GM20431 (cell line): ENCODE measurements around the gene BAIAP2.

ENCODE experiments used
- in situ Hi-C: fragments of 300-500 bp; cut with MseI, MboI; formaldehyde crosslinking; loops from one replicate; pipeline ENCODE4 v1.15.0; 2020; ENCODE audit warnings: low sequenced_read_pairs; ENCODE audit not compliant: unreplicated experiment

The BAIAP2 gene

DNA sequence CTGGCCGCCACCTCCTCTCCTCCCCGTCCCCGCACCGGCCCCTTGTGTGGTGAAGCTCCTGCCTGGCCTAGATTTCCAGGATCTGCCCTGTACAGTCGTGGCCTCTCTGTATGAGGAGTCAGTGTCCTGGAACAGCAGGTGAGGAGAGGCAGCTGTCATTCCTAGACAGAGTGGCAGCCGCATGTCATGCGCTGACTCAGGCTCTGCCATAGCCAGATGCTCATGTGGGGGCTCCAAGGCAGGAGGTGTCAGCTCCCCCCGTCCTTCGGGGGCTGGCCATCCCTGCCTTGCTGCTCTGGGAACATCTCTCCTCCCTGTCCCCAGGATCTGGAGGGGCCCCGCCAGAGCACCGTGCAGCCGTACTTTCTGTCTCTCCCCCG lies 60.4 kb downstream of the BAIAP2 start:
- in situ Hi-C loops: no loop called here

DNA sequence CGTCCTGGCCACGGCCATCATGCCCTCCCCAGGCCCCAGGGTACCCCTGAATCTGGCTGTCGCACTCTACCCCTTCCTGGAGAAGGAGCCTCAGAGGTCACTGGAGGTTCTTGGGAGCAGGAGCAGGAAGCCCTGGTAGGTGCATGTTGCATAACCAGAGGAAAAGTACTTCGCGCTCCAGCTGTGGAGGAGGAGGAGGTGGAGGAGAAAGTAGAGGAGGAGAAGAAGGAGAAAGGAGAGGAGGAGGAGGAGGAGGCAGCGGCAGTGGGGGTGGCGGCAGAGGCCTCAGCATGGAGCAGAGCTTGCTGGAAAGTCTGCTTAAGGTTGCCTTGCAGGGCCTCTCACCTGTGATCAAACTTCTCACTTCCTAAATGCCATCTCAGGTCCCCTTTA lies 61.8 kb downstream of the BAIAP2 start:
- in situ Hi-C loops: no loop called here

DNA sequence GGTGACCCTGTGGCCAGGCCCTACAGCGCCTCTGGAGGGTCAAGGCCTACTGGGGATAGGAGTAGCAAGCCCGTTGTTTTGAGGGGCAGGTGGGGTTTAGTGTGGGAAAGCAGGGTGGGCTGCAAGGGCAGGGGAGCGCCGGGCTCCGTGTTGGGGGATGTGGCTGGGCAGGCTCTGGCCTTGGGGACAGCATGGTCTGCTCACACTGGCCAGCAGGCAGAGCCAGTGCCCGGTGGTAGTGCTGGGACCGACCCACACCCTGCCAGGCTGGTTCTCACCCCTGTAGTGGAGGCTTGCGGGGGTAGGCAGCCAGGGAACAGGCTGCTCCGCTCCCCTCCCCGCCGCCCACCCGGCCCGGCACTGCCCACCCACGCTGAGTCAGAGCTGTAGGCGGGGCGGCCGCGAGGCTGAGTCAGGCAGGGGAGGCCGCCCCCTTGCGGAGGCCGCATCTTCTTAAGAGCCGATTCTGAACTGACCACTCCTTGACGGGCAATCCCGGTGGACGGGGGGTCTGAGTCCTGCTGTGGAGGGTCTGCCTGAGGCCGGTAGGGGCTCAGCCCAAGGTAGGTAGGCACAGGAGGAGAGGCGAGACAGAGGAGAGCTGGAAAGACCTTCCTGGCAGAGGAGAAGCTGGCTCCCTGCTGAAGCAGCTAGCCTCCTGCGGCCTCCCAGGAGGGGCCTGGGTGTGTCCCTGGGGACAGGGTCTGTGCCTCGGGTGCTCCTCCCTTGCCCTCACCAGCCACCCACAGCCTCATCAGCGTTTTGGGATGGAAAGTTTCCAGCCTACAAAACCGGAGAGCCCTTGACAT lies 62.4 kb downstream of the BAIAP2 start:
- in situ Hi-C loops: no loop called here

DNA sequence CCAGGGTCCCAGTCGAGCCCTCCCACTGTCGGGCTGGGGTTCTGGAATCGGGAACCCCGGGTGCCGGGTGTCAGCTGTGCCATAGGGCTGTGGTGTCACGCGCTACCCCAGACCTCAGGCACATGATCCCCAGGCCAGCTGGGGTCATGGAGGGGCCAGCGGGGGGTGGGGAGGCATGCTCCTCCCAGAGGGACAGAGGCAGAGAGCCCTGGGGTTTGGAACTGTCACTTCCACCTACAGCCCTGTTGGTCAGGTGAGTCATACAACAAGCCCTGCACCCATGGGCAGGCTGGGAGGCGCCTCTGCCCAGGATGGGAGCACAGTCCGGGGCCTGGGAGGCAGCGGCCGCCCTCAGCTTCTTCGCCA lies 63.0 kb downstream of the BAIAP2 start:
- in situ Hi-C loops: no loop called here

DNA sequence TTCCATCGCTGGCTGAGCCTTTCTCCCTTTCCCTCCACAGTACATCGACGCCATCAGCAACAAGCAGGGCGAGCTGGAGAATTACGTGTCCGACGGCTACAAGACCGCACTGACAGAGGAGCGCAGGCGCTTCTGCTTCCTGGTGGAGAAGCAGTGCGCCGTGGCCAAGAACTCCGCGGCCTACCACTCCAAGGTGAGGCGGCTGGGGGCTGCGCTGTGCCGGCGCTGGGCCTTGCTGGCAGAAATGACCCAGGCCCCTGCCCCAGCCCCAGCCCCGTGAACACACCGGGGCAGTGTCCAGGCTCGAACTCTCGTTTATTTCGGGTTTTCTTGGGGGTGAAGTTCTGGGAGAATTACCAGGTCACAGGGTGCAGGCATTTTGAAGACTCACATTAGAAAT lies 64.9 kb downstream of the BAIAP2 start:
- in situ Hi-C loops: no loop called here

DNA sequence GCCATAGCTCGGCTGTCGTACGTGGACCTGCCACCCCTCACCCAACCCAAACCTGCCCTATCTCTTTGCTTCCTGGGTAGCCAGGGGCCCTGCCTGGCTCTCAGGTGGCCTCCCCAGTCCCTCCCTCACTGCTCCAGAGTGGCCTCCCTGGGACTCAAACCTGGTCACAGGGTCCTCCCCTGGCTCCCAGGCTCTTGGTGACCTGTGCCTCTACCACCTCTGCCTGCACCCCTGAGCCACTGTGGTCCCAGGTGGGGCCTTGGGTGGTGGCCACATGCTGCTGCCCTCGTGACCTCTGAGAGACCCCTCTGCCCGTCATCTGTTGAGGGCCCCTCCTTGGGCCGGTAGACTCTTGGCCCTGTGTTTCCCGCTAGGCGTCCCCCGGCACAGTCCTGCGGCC lies 65.7 kb downstream of the BAIAP2 start:
- in situ Hi-C loops: no loop called here

DNA sequence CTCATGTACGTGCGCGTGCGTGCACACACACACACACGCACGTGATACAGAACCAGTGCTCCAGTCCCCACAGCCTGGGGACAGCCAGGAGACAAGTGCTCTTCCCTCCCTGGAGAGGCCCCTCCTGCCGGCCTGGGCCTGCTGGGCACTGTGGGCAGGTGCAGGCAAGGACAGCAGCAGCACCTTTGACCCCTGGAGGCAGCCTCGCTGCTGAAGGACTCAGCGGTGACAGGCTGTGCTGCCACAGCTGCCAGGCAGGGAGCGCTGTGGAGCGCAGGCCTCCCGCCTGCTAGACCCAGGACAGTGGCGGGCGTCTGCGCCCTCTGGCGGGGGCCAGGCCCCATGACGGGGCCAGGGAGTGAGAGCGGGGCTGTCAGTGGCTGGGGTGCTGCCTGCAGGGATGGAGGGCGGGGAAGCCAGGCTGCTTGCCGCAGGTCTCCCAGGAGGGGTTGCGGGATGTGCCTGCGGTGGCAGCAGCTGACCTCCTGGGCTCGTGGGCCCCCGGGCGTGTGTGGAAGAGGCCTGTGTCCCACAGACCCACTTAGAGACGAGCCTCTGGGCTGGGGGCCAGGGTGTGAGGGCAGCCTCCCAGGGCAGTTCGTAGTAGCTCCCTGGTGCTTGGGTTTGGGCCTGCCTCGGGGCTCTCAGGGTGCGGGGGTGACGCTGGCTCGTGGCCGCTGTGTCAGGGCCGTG lies 66.8 kb downstream of the BAIAP2 start:
- in situ Hi-C loops: no loop called here

DNA sequence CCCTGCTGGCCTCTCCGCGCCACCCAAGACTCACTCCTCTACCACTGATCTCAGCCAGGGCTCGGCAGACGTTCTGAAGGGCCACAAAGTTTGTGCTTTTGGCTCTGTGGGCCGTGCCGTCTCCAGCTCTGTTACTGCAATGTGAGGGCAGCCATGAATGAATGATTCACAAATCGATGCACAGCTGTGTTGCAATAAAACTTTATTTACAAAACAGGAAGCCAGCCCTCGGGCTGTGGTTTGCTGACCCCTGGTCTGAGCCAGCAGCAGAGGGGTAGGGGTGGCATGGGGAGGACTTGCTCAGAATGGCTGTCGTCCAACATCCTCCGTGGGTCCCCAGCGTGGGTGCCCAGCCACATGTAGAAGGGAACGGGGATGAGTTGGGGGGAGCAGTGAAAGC lies 67.4 kb downstream of the BAIAP2 start:
- in situ Hi-C loops: no loop called here

DNA sequence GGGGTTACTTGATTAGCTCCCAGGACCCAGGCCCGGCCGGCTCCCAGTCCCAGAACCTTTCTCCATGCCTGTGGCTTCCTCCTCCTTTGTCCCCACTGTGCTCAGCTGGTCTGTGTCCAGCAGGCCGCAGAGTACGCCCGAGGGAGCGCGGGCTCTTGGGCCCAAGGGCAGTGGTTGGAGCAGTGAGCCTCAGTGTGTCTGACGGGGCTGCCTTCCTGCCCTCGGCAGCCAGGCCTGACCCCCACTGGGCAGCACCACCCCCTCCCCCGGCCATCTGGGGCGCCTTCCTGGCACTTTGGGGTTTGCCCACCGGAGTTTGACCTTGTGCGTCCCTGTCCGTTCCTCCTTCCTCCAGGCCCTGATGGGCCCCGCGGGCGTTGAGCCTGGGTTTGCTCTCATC lies 67.9 kb downstream of the BAIAP2 start:
- in situ Hi-C loops: no loop called here

DNA sequence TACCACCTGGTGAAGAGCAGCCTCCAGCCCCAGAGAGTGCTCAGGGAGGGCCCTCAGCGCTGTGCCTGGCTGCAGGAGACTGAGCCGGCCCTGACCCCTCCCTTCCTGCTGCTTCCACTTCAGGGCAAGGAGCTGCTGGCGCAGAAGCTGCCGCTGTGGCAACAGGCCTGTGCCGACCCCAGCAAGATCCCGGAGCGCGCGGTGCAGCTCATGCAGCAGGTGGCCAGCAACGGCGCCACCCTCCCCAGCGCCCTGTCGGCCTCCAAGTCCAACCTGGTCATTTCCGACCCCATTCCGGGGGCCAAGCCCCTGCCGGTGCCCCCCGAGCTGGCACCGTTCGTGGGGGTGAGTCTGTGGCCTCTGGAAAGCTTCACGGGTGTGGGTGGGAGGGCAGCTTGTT lies 68.4 kb downstream of the BAIAP2 start:
- in situ Hi-C loops: no loop called here

DNA sequence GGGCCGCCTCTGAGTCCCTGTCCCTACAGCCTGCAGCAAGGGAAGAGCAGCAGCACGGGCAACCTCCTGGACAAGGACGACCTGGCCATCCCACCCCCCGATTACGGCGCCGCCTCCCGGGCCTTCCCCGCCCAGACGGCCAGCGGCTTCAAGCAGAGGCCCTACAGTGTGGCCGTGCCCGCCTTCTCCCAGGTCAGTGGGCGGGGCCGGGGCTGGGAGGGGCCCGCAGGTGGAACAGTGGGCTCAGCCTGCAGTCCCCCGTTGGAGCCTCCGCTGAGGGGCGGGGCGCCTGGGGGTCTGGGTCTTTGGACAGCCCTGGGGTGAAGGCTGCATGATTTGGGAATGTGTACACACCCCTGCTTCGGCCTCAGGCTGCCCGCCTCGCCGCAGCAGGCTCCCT lies 71.8 kb downstream of the BAIAP2 start:
- in situ Hi-C loops: no loop called here

DNA sequence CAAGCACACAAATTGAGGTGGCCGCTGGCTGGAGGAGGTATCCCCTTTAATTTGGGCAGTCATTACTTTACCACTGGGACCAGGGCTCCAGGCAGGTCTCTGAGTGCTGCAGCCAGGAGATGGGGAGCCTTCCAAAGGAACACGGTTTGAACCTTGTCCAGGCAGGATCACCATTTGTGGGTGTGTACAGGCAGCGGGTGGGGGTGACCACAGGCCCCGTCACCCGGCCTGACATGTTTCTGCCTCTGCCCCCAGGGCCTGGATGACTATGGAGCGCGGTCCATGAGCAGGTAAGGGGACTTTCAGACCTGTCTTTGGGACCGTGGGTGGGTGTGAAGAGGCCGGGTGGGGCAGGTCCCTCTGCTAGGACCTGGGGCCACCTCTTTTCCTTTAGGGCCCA lies 73.3 kb downstream of the BAIAP2 start:
- in situ Hi-C loops: no loop called here

DNA sequence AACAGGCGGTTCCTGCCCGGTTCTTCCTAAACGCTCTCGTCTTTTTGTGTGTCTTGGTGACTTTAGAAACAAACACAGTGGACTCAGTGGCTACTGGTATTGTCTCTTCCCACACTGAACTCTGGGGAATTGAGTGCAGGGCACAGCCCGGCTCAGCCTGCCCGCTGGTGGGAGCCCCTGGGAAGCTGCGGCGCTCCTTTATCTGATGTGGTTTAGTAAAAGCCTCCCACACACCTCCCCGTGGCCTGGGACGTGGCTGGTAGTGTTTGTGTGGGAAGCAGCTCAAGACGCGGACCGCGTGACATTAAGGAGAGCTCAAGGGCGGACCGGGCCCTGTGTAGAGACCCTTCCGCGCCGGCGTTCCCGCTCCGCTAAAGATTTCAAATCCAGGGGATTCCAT lies 75.0 kb downstream of the BAIAP2 start:
- in situ Hi-C loops: no loop called here

DNA sequence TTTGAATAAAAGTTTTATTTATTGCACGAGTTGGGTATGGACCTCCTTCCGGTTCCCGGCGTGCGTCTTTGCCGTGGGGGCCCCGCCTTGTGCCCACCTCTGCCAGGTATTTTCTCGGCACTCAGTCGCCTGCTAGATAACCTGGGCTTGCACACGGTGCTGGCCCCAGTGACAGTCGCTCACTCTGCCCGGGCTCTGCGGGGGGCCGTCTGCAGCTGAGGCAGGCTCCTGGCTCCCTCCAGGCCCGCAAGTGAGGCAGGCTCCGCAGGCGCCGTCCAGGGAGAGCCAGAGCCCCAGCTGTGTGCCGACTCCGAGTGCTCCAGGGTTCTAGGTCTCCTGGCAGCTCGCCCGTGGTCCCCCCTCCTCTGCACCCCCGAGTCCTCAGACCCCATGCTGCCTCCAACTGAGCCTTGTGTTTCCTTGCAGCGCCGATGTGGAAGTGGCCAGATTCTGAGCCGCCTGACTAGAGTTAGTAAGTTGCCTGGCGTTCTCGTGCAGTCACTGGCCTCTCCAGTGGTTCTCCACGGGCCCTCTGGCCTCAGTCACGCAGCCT lies 75.6 kb downstream of the BAIAP2 start:
- in situ Hi-C loops: no loop called here

DNA sequence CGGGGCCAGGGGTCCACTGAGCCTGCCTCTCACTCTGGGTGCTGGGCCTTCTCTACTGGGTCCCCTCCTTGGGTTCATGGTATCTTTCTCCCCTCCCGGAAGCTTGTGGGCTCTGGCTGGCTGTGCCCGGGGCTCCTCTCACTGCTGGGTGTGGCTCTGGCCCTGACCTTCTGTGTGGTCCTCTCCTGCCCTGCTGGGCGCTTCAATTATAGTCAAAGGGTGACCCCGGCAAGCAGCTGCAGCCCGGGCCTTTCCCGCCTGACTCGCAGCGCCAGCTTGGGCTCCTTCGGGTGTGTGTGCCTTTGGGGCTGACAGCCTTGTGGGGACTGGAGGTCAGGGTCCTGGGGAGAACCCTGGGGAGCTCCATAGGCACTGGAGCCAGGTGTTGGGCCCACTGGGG lies 76.1 kb downstream of the BAIAP2 start:
- in situ Hi-C loops: no loop called here

DNA sequence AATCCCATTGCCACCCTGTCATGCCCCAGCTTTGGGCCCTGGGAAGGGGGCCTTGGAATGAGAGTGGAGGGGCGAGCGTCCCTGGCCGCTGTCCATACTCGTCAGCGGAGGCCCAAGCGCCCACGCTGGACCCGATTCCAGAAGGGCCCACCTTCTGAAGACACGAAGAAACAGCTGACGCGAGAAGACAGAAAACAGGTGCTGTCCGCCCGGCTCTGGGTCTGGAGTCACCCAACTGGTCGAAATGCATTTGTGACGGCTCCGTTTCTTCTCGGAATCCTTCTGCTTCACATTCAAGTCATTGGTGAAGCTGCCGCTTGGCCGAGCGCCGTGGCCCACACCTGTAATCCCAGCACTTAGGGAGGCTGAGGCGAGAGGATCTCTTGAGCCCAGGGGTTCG lies 77.5 kb downstream of the BAIAP2 start:
- in situ Hi-C loops: no loop called here

DNA sequence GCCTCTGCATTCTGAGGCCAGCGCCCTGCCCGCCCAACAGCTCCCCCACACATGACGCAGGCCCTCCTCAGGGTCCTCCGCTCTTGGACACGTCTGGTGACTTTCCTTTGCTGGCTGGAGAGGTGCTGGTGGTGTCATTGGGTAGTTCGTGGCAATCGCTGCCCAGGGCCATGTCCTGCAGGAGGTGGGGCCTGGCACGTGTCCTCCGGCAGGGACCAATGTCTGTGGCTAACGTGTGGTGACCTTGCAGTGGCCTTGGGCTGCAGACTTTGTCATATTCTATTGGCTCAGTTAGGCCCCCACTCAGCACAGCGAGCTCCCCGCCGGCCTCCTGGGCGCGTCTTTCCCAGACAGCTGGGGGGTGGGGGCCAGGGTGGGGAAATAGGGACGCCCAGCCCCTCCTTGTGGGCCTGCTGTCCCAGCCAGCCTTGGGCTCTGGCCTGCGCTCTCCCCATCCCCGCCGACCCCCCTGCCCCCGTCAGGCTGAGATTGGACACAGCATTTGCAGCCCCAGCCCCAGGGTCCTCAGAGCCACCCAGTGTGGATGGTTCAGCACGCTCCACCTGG lies 78.3 kb downstream of the BAIAP2 start:
- in situ Hi-C loops: no loop called here

DNA sequence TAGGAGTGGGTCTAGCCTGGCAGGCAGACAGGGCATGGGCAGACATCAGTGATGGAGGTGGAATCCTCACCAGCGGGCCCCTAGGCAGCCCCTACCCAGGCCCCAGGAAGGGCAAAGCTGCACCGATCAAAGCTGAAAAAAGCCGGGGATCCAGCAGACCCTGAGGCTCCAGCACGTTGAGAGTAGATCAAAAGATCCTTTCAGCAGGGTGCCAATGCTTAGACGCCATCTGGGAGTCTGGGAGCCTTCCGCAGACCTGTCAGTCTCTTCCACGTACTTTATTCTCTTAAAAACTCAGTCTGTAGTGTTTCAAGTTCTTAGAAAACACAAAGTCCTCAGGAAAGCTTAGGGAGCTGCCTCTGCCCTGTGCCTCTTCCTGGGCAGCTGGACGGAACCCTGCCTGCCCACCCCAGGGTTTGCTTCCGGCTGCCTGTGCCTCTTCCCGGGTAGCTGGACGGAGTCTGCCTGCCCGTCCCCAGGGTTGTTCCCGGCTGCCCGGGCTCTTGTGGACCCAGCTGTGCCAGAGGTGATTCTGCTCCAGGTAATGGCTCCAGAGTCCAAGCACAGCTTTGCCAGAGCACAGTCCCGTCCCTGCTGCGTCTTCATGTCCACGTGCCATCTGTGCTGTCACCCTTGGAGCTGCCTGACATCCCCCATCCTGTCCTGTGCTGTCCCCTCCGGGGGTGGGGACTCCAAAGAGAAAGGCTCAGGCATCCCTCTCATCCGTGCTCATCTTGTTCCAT lies 79.6 kb downstream of the BAIAP2 start:
- in situ Hi-C loops: no loop called here

DNA sequence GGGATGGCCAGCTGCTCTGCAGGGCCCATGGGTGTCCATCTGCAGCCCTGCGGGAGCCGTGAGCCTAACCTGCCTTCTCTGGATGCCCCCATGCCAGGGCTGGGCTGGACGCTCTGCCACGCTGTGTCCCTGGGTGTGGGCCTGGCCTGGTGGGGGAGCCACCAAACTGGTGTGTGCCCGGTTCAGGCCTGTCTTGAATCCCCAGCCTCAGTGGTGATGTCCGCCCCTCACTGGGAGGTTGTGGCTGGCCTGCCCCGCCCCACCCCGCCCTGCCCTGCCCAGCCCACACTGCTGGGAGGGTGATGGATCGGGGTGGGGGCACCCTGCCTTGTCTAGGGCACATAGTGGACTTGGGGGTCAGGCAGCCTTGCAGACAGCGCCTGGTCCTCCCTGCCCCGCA lies 80.3 kb downstream of the BAIAP2 start:
- in situ Hi-C loops: no loop called here

DNA sequence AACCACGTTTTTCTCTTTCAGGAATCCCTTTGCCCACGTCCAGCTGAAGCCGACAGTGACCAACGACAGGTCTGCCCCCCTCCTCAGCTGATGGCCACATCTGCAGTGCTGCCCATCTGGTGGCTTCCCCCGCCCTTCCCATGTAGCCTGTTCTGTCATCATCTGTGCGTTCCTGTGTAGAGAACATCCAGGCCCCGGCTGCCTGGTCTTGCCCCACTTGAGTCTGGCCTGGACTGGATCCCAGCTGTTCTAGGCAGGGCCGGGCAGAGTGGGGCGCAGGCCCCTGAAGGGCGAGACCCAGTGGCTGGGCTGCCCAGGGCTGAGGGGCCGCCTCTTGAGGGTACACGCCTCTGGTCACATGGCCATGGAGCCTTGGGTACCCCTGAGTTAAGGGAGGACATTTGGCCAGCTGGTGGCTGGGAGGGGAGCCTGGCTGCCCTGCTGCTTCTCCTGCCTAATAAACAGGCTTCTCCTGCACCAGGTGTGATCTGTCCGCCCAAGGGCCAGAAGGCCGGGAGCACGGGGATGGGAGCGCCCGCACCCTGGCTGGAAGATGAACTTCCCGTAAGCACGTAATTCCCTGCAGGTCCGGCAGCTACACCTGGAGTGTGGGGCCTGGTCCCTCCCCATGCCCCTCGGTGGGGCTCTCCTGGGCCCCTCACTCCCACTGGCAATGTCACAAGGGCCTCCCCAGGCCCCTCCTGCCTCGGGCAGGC lies 81.0 kb downstream of the BAIAP2 start:
- in situ Hi-C loops: no loop called here
